DMS79 treated with DMSO at 0.1 percent for 48 hours (cell line): ENCODE measurements around the gene CYP4F2.
"Not testable (repeated sequence)": the region's sequence is repeated elsewhere in the genome, so short reads cannot be mapped to it uniquely, and the experiment has no call there.

Experiments
- DNase-seq: peaks from one replicate; lab custom pipeline; 2025; lab: John Stamatoyannopoulos, UW

CYP4F2 gene

GRCh38 chr19:15897738-15898276 lies at the start of gene CYP4F2:
TSS of gene CYP4F2 (minus strand) at chr19:15898074. CDS start at chr19:15897611, 463 bp downstream.
- no peak for DNase-seq

- no peak for DNase-seq
Measured at GRCh38 chr19:15945301-15945700, 47.4 kb upstream of the CYP4F2 start.

- no peak for DNase-seq
Measured at GRCh38 chr19:15944401-15944800, 46.5 kb upstream of the CYP4F2 start.

- DNase-seq = no peak
Measured at GRCh38 chr19:15937771-15938170, 39.9 kb upstream of the CYP4F2 start.

- no peak for DNase-seq
Measured at GRCh38 chr19:15936950-15937349, 39.1 kb upstream of the CYP4F2 start.

GRCh38 chr19:15936173-15936572 lies 38.3 kb upstream of the CYP4F2 start:
- DNase-seq = no peak

GRCh38 chr19:15935167-15935702 lies 37.4 kb upstream of the CYP4F2 start:
- no peak for DNase-seq

GRCh38 chr19:15934332-15935078 lies 36.6 kb upstream of the CYP4F2 start, which contains the start of gene CYP4F11:
TSS of gene CYP4F11 (minus strand) at chr19:15934529. CDS start at chr19:15934408, 121 bp downstream.
- DNase-seq = peak; percentile 14

- DNase-seq = not testable (repeated sequence)
Measured at GRCh38 chr19:15933761-15934331, 36.0 kb upstream of the CYP4F2 start.

GRCh38 chr19:15928321-15928720 lies 30.4 kb upstream of the CYP4F2 start:
- no peak for DNase-seq

GRCh38 chr19:15926484-15926883 lies 28.6 kb upstream of the CYP4F2 start:
- no peak for DNase-seq

- DNase-seq = no peak
Measured at GRCh38 chr19:15923702-15924101, 25.8 kb upstream of the CYP4F2 start.

- DNase-seq = no peak
Measured at GRCh38 chr19:15922021-15922420, 24.1 kb upstream of the CYP4F2 start.

- DNase-seq = no peak
Measured at GRCh38 chr19:15919243-15919642, 21.4 kb upstream of the CYP4F2 start.

- DNase-seq = no peak
Measured at GRCh38 chr19:15915109-15915508, 17.2 kb upstream of the CYP4F2 start.

- DNase-seq = no peak
Measured at GRCh38 chr19:15913830-15914229, 16.0 kb upstream of the CYP4F2 start.

- no peak for DNase-seq
Measured at GRCh38 chr19:15913384-15913783, 15.5 kb upstream of the CYP4F2 start.

GRCh38 chr19:15911599-15912235 lies 13.8 kb upstream of the CYP4F2 start:
- no peak for DNase-seq

- DNase-seq = no peak
Measured at GRCh38 chr19:15905026-15905425, 7.2 kb upstream of the CYP4F2 start.

- not testable (repeated sequence) for DNase-seq
Measured at GRCh38 chr19:15902898-15903297, 5.0 kb upstream of the CYP4F2 start.

- no peak for DNase-seq
Measured at GRCh38 chr19:15902254-15902653, 4.4 kb upstream of the CYP4F2 start.

- no peak for DNase-seq
Measured at GRCh38 chr19:15900504-15900903, 2.6 kb upstream of the CYP4F2 start.

GRCh38 chr19:15900032-15900431 lies 2.2 kb upstream of the CYP4F2 start:
- DNase-seq = not testable (repeated sequence)
